Esophagus muscularis mucosa (tissue), 4 donors: ENCODE measurements around the gene APOL4. TPM values are rescaled to one million over a fixed set of nuclear protein-coding genes. Genes with fewer than 3 reads are reported as not detected.
"Not testable (repeated sequence)": the region's sequence is repeated elsewhere in the genome, so short reads cannot be mapped to it uniquely, and the experiment has no call there.

ENCODE experiments used
- DNase-seq: peaks from one replicate; pipeline ENCODE4 v3.0.0-alpha.2; 2017; ENCODE audit errors: extremely low spot score
- H3K27ac ChIP-seq, 4 donors: fragments of 200-600 bp; sonication (generic); replicated peaks in 1 of 4; 1 replicate in 3 of 4; 2 replicates in 1 of 4; pipeline ENCODE4 v1.5.1; 2016 to 2019; ENCODE audit warnings: mild to moderate bottlenecking in 1 of 4
- H3K27me3 ChIP-seq, 4 donors: fragments of 200-600 bp; sonication (generic); one replicate each; pipeline versions ENCODE4 v1.5.1 to v1.6.0; 2016 to 2019
- H3K36me3 ChIP-seq, 4 donors: fragments of 200-600 bp; sonication (generic); one replicate each; pipeline ENCODE4 v1.5.1; 2016 to 2019
- H3K4me1 ChIP-seq, 4 donors: fragments of 200-600 bp; sonication (generic); one replicate each; pipeline ENCODE4 v1.5.1; 2016 to 2019
- H3K4me3 ChIP-seq, 4 donors: fragments of 200-600 bp; sonication (generic); 1 replicate in 2 of 4; 2 replicates in 2 of 4; pipeline ENCODE4 v1.5.1; 2016 to 2019; ENCODE audit warnings: mild to moderate bottlenecking in 4 of 4, moderate library complexity in 1 of 4
- H3K9me3 ChIP-seq, 4 donors: fragments of 200-600 bp; sonication (generic); 1 replicate in 3 of 4; 2 replicates in 1 of 4; pipeline ENCODE4 v1.5.1; 2016 to 2019
- CTCF ChIP-seq, 3 experiments: fragments of 200-600 bp in 2 of 3; fragments of 450-650 bp in 1 of 3; sonication (generic) in 2 of 3; IDR thresholded peaks; one replicate each; pipeline ENCODE4 v1.5.1; 2017 to 2019; ENCODE audit warnings: antibody characterized with exemption in 3 of 3, mild to moderate bottlenecking in 2 of 3, moderate library complexity in 1 of 3
- EP300 ChIP-seq: sonication (generic); formaldehyde crosslinking; IDR thresholded peaks from one replicate; pipeline ENCODE4 v1.6.1; 2017; ENCODE audit warnings: antibody characterized with exemption
- POLR2A ChIP-seq: fragments of 450-650 bp; IDR thresholded peaks from one replicate; pipeline ENCODE4 v1.6.1; 2017; ENCODE audit warnings: antibody characterized with exemption, moderate library complexity, mild to moderate bottlenecking, low read depth
- POLR2AphosphoS5 ChIP-seq, 2 donors: sonication (generic); formaldehyde crosslinking; IDR thresholded peaks; one replicate each; pipeline ENCODE4 v1.6.1; 2017; ENCODE audit warnings: antibody characterized with exemption in 2 of 2
- WGBS: methylation state at CpG from one replicate; pipeline ENCODE4 v1.1.5; 2018; 5-methylcytosine and 5-hydroxymethylcytosine counted together
- intact Hi-C: fragments of 100-400 bp; cut with DNase I; formaldehyde crosslinking; loops from one replicate; pipeline ENCODE4 v1.15.1; 2023
- total RNA-seq, 4 donors: library from RNA; depleted of rRNA; stranded (reverse); fragments of >200 nt; gene quantifications; one replicate each; pipeline versions ENCODE4 v1.1.0 to v1.2.1, GENCODE V29; 2016

APOL4 gene
- total RNA-seq, 4 donors from 2014 or later, result 0.19 to 24.7 (median 1.6) TPM

- intact Hi-C loops, result no loop called here
- H3K4me1 ChIP-seq, result no peaks in the 10 kb centered on the region
- H3K9me3 ChIP-seq, result no peaks in the 10 kb centered on the region
- no peak overlapping the region for H3K4me3 ChIP-seq
- no peaks in the 10 kb centered on the region for H3K36me3 ChIP-seq
- H3K27ac ChIP-seq, result no peak overlapping the region
- peaks cover 0 to 3% (median 0%) of the 10 kb centered on the region in 4 donors for H3K27me3 ChIP-seq
- TF ChIP-seq CTCF (IDR thresholded peaks at IDR 0.05) (no peak), POLR2A (no peak)
- DNase-seq, result no peak
- 95% methylated on average over 4 of the region's 4 CpGs for WGBS
Measured at GRCh38 chr22:36213586-36213985, 12.0 kb upstream of the APOL4 start.

GRCh38 chr22:36212901-36213300 lies 11.3 kb upstream of the APOL4 start:
- intact Hi-C loops, result no loop called here
- DNase-seq, result no peak

GRCh38 chr22:36211237-36211861 lies 9.7 kb upstream of the APOL4 start:
- Histone ChIP-seq H3K27me3 (peaks cover 0 to 3% (median 0%) of the 10 kb centered on the region in 4 donors), H3K27ac (no peak overlapping the region), H3K4me1 (peaks cover 0 to 5% (median 4%) of the 10 kb centered on the region in 4 donors), H3K9me3 (no peaks in the 10 kb centered on the region), H3K36me3 (no peaks in the 10 kb centered on the region), H3K4me3 (no peak overlapping the region)
- intact Hi-C loops, result no loop called here
- 57% methylated on average over 4 of the region's 4 CpGs for WGBS
- TF ChIP-seq POLR2AphosphoS5 (IDR thresholded peaks at IDR 0.05) (no peak), POLR2A (no peak), CTCF (IDR thresholded peaks at IDR 0.05) (no peak), EP300 (no peak)
- no peak for DNase-seq

More at GRCh38 chr22:36212901-36213300, 11.3 kb upstream of the APOL4 start:
- TF ChIP-seq EP300 (no peak), CTCF (IDR thresholded peaks at IDR 0.05) (no peak), POLR2A (no peak), POLR2AphosphoS5 (IDR thresholded peaks at IDR 0.05) (no peak)
- Histone ChIP-seq H3K27me3 (peaks cover 0 to 3% (median 0%) of the 10 kb centered on the region in 4 donors), H3K4me3 (no peak overlapping the region), H3K4me1 (peaks cover 0 to 5% (median 3%) of the 10 kb centered on the region in 4 donors), H3K9me3 (no peaks in the 10 kb centered on the region), H3K27ac (no peak overlapping the region), H3K36me3 (no peaks in the 10 kb centered on the region)

- intact Hi-C loops, result no loop called here
- Histone ChIP-seq H3K9me3 (no peaks in the 10 kb centered on the region), H3K4me1 (peaks cover 0 to 5% (median 4%) of the 10 kb centered on the region in 4 donors), H3K36me3 (no peaks in the 10 kb centered on the region), H3K27ac (no peak overlapping the region), H3K27me3 (peaks cover 0 to 3% (median 0%) of the 10 kb centered on the region in 4 donors), H3K4me3 (no peak overlapping the region)
- no peak for DNase-seq
- WGBS, result 93% methylated on average over 3 of the region's 3 CpGs
- TF ChIP-seq POLR2A (no peak), EP300 (no peak), CTCF (IDR thresholded peaks at IDR 0.05) (no peak), POLR2AphosphoS5 (IDR thresholded peaks at IDR 0.05) (no peak)
Measured at GRCh38 chr22:36210224-36210623, 8.6 kb upstream of the APOL4 start.

GRCh38 chr22:36209488-36209908 lies 7.9 kb upstream of the APOL4 start:
- DNase-seq, H3K27ac ChIP-seq, H3K4me3 ChIP-seq, H3K36me3 ChIP-seq, H3K9me3 ChIP-seq, H3K27me3 ChIP-seq, intact Hi-C loops, H3K4me1 ChIP-seq: not testable (repeated sequence)
- WGBS, result 82% methylated on average over 5 of the region's 5 CpGs
